ENCODE data around the gene TREML1.
A peak's percentile ranks its signal among the peaks of the same experiment; 100 is the strongest.

TREML1 gene

DNA sequence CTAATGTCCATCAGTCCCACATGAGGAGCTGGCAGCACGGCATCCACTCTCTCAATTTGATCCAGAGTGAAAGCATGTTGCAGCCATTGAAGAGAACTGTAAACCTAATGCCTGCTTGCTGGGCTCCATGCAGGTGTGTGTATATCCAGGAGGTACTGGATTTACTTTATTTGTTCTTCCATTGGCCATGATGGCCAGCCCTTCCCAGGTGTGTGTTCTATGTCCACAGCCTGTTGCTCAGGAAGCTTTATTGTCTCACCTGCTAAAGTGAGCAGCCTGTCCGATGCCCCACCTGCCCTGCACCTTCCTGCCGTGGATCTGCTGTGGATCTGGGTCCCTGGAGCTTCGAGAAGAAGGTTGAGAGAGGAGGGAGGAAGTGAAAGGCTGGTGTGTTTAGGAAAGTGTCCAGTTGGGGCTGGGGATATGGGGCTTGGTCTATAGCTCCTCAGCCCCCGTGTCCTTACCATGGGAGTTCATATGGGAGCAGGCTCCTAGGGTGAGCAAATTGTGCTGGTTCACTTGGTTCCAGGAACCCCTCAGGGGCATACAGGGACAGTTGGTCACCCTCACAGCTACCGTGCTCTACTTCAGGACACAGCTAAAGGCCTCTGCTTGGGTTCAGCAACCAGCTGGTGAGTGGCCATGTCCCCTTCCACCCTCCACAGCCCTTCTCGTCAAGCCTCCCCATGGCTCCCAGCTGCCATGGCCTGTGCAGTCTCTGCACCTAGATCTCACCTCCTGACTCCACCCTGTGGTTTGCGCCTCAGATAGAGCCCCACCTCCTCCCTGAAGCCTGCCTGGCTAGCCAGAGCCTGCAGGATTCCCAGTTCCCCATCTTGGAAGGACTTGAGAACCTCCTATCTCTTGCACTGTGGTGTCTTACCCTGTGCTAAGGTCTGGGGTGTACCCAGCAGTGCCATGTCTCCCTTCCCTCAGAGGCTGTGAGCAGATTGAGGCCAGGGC, 34.1 kb upstream of the TREML1 start:
- TF ChIP-seq GATA1 (IDR thresholded peaks at IDR 0.05; ENCODE audit: low read depth, low read length): no peak
- TF ChIP-seq POLR2A (IDR thresholded peaks at IDR 0.05; ENCODE audit: low read length): no peak
- no peak for DNase-seq

DNA sequence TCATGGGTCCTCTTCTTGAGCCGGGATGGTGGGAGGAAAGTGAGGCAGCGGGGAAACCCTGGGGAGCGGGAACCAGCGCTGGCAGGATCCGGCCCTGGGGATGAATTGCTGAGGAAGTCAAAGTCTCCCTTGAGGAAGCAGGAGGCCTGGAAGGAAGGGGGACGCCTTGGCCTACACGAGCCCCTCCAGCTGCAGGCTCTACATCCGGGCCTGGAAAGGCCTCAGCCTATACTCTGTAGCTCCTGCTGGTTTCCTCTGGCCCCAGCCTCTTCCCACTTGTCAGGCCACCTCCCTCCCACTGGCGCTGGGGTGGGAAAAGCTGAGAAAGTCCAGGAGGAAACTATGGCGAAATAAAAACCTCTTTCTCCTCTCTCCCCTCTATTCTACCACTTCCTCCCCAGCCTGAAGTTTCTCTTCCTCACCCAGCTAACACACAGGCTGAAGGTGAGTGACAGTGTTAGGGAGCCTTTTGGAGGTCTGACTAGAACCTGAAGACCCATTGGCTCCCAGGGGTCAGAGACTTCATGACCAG, 31.9 kb upstream of the TREML1 start:
- DNase-seq: no peak
- no peak for TF ChIP-seq GATA1 (IDR thresholded peaks at IDR 0.05; ENCODE audit: low read depth, low read length)
- no peak for TF ChIP-seq POLR2A (IDR thresholded peaks at IDR 0.05; ENCODE audit: low read length)

DNA sequence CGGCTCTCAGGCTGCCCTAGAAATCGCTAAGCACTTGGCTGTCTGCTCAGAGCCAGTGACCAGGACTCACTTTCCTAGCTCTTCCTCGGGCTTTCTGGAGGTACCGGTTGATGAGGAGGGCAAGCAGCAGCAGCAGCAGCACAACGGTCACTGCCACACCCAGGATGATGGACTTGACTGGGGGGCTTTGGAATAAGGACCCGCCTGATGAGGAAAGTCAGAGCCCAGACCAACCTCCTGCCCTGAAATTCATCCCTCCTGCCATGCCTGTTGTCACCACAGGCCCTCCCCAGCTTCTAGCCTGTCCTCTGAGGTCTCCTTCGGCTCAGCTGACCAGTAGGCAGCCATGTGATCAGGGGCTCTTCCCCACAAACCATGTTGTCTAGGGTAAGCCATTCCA, 30.6 kb upstream of the TREML1 start:
- DNase-seq: no peak
- TF ChIP-seq POLR2A (IDR thresholded peaks at IDR 0.05; ENCODE audit: low read length) (no peak), GATA1 (IDR thresholded peaks at IDR 0.05; ENCODE audit: low read depth, low read length) (no peak)

DNA sequence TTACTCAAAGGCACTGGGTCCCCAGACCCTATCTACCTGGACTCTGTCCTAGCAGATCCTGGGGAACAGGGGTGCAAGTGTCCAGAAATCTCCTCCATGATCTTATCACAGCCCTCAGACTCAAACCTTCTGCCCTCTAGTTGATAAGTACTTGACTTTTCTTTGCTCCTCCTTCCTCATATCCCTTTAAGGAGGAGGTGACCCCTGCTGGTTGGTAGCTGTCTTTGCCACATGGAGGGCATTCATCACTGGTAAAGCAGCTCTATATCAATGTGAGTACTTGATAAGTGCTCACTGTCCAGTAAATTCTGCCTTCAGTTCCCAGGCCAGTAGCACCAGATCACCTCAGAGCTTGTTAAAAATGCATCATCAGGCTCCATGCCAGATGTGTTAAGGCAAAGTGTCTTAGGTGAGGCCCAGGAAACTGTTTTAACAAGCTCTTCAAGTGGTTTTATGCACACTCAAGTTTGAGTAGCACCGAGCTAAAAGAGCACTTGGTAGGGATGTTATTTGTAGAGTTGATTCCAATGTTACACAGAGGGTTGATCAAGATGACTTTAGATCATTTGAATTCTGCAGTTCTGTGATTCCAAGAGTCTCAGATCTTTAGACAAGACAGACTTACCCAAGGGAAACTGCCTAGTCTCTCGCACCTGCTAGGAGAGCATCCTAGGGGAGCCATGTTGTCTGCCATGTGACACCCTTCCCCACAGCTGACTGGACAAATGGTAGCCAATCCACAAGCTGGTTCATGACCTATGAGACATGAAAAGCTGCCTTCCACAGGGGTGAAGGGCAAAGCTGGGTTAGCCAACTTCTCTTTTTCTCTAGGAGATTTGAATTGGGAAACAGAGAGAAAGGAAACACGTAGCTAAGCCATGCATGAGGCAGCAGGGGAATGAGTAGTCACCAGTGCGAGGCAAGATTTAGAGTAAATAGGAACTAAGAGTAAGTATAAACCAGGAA, 28.2 kb upstream of the TREML1 start:
- TF ChIP-seq GATA1 (IDR thresholded peaks at IDR 0.05; ENCODE audit: low read depth, low read length) (no peak), POLR2A (IDR thresholded peaks at IDR 0.05; ENCODE audit: low read length) (no peak)

DNA sequence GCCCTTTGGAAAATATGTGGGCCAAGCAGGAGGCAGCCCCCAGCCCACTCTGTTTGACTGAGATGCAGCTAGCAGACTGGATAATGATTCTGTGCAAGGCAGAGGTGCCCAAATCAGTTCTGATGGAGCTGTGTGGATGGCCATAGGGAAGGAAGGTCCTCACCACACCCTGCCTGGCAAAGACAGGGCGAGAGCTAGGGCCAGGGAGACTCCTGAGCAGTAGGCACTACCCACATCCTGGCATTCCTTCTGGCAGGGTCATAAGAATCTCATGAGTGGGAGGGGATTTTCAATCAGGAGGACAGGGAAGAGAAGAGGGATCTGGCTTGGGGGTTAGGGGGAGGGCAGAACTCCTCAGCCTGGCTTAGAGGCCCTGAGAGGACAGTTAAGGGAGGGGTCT, 27.4 kb upstream of the TREML1 start:
- TF ChIP-seq GATA1 (IDR thresholded peaks at IDR 0.05; ENCODE audit: low read depth, low read length): no peak
- TF ChIP-seq POLR2A (IDR thresholded peaks at IDR 0.05; ENCODE audit: low read length): no peak
- no peak for DNase-seq

More for the DNA sequence above, 28.2 kb upstream of the TREML1 start:
- peak; percentile 78 to 79 for DNase-seq

DNA sequence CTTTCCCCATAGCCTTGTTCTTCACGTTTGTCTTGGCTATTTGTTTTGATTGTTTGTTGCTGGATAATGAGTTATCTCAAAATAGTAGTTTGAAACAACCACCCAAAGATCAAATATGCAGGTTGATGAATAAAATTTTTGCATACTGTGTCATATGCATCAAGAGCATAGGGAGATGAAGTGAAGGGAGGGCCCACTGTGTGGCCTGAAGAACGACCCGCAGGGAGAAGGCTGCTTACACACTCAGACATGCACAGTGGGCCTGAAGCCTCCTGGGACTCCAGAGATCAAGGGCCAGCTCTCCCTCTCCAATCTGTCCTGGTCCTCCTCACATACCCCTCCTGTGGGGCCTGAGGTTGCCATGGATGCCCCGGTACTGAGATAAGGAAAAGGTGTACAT, 25.0 kb upstream of the TREML1 start:
- no peak for DNase-seq
- TF ChIP-seq POLR2A (IDR thresholded peaks at IDR 0.05; ENCODE audit: low read length): no peak

DNA sequence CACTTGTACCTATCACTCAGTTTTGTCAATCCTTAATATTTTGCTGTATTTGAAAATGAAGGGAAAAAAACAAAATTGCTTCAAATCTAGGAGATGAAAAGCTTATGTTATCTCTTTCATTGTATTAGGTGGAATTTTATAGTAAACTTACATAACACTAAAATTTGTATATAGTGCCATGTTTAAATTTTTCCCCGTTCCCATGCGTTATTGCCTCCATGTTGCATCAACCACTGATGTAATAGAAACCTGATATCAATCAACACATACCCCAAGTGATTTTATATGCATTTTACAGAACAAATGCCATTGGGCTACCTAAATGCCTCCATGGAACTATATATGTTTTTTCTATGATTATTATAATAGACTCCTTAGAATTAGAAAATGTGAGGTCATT, 23.5 kb upstream of the TREML1 start:
- no peak for TF ChIP-seq POLR2A (IDR thresholded peaks at IDR 0.05; ENCODE audit: low read length)
- TF ChIP-seq GATA1 (IDR thresholded peaks at IDR 0.05; ENCODE audit: low read depth, low read length): no peak
- DNase-seq: peak in 1 of 2 experiments; percentile 57

DNA sequence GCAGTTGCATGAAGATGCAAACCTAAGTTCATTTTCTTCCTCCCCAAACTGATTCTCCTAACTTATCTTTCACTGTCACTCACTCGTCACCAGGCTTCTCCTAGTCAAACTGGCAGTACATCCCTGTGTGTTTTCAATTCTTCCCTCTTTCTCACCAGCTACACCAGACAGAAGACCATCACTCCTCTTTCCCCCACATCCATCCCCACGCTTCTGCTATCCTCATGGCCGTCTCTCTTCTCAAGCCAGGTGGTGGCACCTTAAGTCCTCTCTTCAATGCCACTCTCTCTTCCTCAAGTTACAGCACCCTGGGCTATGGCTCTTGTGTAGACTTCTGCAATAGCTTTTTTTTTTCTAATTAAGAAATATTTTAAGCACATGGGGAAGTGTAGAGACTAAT, 23.1 kb upstream of the TREML1 start:
- TF ChIP-seq POLR2A (IDR thresholded peaks at IDR 0.05; ENCODE audit: low read length) (no peak), GATA1 (IDR thresholded peaks at IDR 0.05; ENCODE audit: low read depth, low read length) (no peak)
- DNase-seq: peak in 1 of 2 experiments; percentile 29

DNA sequence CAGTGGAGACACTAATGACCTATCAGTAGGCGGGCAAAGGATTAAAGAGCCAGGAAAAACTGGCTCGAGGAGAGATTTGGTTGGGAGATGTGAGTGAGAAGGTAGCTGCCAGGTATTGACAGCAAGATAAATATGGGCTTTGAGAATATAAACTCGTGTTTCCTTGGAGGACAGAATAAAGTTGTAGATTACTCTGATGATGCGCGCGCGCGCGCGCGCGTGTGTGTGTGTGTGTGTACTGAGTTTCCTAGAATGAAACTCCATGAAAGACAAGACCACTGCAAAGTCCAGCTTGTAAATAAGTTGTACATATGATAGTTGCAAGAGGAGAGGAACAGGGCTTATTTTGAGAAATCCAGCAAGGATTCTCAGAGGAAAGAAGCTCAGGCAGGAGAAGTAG, 22.0 kb upstream of the TREML1 start:
- TF ChIP-seq POLR2A (IDR thresholded peaks at IDR 0.05; ENCODE audit: low read length) (no peak), GATA1 (IDR thresholded peaks at IDR 0.05; ENCODE audit: low read depth, low read length) (no peak)
- no peak for DNase-seq

DNA sequence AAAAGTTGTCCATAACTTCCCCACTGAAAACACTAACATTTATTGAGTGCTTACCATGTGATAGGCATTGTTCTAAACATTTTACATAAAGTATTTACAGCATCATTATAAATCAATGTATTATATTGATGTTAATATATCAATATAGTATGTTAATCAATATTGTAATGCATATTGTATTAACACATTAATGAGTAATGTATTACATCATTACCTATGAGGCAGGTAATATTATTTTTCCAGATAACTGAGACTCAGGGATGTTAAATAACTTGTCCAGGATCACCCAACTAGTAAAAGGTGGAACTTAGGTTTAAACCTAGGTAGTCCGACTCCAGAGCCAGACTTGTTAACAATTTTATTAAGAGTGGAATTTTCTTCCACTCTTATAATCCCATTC, 20.9 kb upstream of the TREML1 start:
- DNase-seq: no peak
- TF ChIP-seq POLR2A (IDR thresholded peaks at IDR 0.05; ENCODE audit: low read length): no peak
- TF ChIP-seq GATA1 (IDR thresholded peaks at IDR 0.05; ENCODE audit: low read depth, low read length): no peak

DNA sequence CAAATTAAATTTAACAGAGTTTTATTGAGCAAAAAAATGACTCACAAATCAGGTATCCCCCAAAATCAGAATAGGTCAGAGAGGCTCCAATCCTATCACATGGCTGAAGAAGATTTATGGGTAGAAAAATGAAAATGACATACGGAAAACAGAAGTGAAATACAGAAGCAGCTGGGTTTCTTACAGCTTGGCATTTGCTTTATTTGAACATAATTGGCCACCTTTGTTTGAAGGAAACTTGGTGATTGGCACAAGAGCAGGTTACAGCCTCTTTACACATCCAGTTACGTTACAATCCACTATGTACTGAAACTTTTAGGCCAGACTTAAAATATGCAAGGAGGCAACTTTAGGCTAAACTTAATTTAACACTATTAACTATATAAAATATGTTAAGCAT, 20.5 kb upstream of the TREML1 start:
- no peak for TF ChIP-seq GATA1 (IDR thresholded peaks at IDR 0.05; ENCODE audit: low read depth, low read length)
- no peak for DNase-seq

DNA sequence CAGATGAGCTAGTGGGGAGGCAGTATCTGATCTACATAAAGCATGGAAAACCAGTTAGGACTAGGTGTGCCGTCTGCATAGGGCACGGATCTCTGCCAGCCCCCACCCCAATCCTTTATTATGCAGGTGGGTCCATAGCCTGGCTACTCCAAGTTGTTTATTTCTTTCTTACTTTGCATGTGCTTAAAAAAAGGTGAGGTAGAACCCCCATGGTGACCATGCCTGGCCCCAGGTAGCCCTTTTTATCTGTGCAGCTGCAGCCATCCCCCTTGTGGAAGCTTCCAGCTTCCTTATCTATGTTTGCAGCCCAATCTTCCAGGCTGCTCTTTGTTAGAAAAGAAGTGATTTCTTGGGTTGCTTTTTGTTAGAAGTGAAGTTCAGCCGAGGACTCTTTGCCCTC, 17.8 kb upstream of the TREML1 start:
- no peak for TF ChIP-seq GATA1 (IDR thresholded peaks at IDR 0.05; ENCODE audit: low read depth, low read length)
- no peak for TF ChIP-seq POLR2A (IDR thresholded peaks at IDR 0.05; ENCODE audit: low read length)
- no peak for DNase-seq

DNA sequence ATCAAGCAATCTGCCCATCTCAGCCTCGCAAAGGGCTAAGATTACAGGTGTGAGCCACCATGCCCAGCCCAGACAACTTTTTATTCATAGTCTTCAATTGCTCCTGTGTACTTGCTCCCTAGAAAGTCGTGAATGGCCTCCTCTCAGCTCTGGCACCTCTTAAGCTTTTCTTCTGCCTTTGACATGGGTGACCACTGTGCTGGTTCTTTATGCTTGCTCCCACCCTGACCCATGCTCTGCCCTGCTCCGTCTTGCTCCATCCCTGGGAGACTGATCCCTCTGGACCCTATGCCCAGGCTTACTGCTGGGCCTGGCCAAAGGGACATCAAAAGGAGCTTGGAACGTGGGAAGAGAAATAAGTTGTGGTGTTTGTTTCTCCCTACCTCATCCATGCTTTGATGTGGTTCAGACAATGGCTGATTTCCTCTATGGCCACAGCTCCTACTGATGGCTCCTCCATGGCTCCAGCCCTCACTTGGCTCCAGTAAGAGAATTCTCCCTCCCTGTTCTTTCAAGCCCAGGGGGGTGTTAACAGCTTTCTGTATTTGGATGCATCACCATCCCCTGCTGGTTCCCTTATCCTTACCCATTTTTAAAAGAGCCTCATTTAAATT, 16.5 kb upstream of the TREML1 start:
- no peak for DNase-seq

More for the DNA sequence above, 16.5 kb upstream of the TREML1 start:
- TF ChIP-seq GATA1 (IDR thresholded peaks at IDR 0.05; ENCODE audit: low read depth, low read length) (no peak), POLR2A (IDR thresholded peaks at IDR 0.05; ENCODE audit: low read length) (no peak)

All from erythroblast (primary cell).